ENCODE data around the gene ARHGAP20.

ARHGAP20 gene

GRCh38 chr11:110614031-110614430 is 98.2 kb downstream of the ARHGAP20 start:
- no peak for DNase-seq (ENCODE audit: low spot score)

GRCh38 chr11:110613197-110613918 is 98.9 kb downstream of the ARHGAP20 start:
- peak; percentile 13 for DNase-seq (ENCODE audit: low spot score)

- DNase-seq (ENCODE audit: low spot score): no peak
These were observed 105.8 kb downstream of the ARHGAP20 start for GRCh38 chr11:110606415-110606814.

- no peak for DNase-seq (ENCODE audit: low spot score)
These were observed 110.3 kb downstream of the ARHGAP20 start for GRCh38 chr11:110601936-110602335.

- no peak for DNase-seq (ENCODE audit: low spot score)
These were observed 111.9 kb downstream of the ARHGAP20 start for GRCh38 chr11:110600322-110600721.

GRCh38 chr11:110599207-110599606 is 113.0 kb downstream of the ARHGAP20 start:
- DNase-seq (ENCODE audit: low spot score): no peak

GRCh38 chr11:110598725-110599124 is 113.5 kb downstream of the ARHGAP20 start:
- DNase-seq (ENCODE audit: low spot score): no peak

GRCh38 chr11:110587972-110588371 is 124.3 kb downstream of the ARHGAP20 start:
- DNase-seq (ENCODE audit: low spot score): no peak

- no peak for DNase-seq (ENCODE audit: low spot score)
These were observed 125.1 kb downstream of the ARHGAP20 start for GRCh38 chr11:110587129-110587528.

- DNase-seq (ENCODE audit: low spot score): no peak
These were observed 128.1 kb downstream of the ARHGAP20 start for GRCh38 chr11:110584150-110584549.

GRCh38 chr11:110582728-110583432 is 129.4 kb downstream of the ARHGAP20 start:
- DNase-seq (ENCODE audit: low spot score): no peak

GRCh38 chr11:110580571-110580970 is 131.7 kb downstream of the ARHGAP20 start:
- no peak for DNase-seq (ENCODE audit: low spot score)

GRCh38 chr11:110573411-110573810 is 138.8 kb downstream of the ARHGAP20 start:
- no peak for DNase-seq (ENCODE audit: low spot score)

- no peak for DNase-seq (ENCODE audit: low spot score)
These were observed 141.0 kb downstream of the ARHGAP20 start for GRCh38 chr11:110571081-110571720.

- no peak for DNase-seq (ENCODE audit: low spot score)
These were observed 145.7 kb downstream of the ARHGAP20 start for GRCh38 chr11:110566577-110566976.

GRCh38 chr11:110565357-110566336 is 146.6 kb downstream of the ARHGAP20 start:
- no peak for DNase-seq (ENCODE audit: low spot score)

- no peak for DNase-seq (ENCODE audit: low spot score)
These were observed 147.4 kb downstream of the ARHGAP20 start for GRCh38 chr11:110564676-110565356.

- DNase-seq (ENCODE audit: low spot score): no peak
These were observed 167.5 kb downstream of the ARHGAP20 start for GRCh38 chr11:110544779-110545178.

- no peak for DNase-seq (ENCODE audit: low spot score)
These were observed 174.1 kb downstream of the ARHGAP20 start for GRCh38 chr11:110538154-110538553.

GRCh38 chr11:110530900-110531741 is 181.1 kb downstream of the ARHGAP20 start:
- DNase-seq (ENCODE audit: low spot score): no peak
